Fibroblast of lung (primary cell): ENCODE data around the gene HNF1B. TPM values are rescaled to one million over a fixed set of nuclear protein-coding genes. Genes with fewer than 3 reads are reported as not detected.
A peak's percentile ranks its signal among the peaks of the same experiment; 100 is the strongest.

Experiments
- DNase-seq, 2 donors: peaks; one replicate each; pipeline versions ENCODE4 v3.0.0 to v3.0.0-alpha.2; 2010; ENCODE audit warnings: low read depth in 2 of 2
- H2AFZ ChIP-seq: 2 replicates; pipeline ENCODE4 v1.5.1; 2012; ENCODE audit warnings: low read length, control low read depth, inconsistent platforms
- H3K27ac ChIP-seq: 2 replicates; pipeline ENCODE4 v1.5.1; 2011; ENCODE audit warnings: low read length, control low read depth; ENCODE audit not compliant: insufficient read depth
- H3K27me3 ChIP-seq: 2 replicates; pipeline ENCODE4 v1.5.1; 2011; ENCODE audit warnings: mild to moderate bottlenecking, low read length; ENCODE audit not compliant: control insufficient read depth, insufficient read depth
- H3K36me3 ChIP-seq: 2 replicates; pipeline ENCODE4 v1.5.1; 2011; ENCODE audit warnings: low read length; ENCODE audit not compliant: control insufficient read depth, insufficient read depth
- H3K4me1 ChIP-seq: 2 replicates; pipeline ENCODE4 v1.5.1; 2011; ENCODE audit warnings: low read length; ENCODE audit not compliant: control insufficient read depth, insufficient read depth; ENCODE audit errors: extremely low read depth
- H3K4me2 ChIP-seq: 2 replicates; pipeline ENCODE4 v1.5.1; 2011; ENCODE audit warnings: low read length, control low read depth; ENCODE audit not compliant: insufficient read depth; ENCODE audit errors: extremely low read depth
- H3K4me3 ChIP-seq, 4 experiments: fragments of 200-600 bp in 1 of 4; sonication (generic) in 1 of 4; replicated peaks in 1 of 4; 2 replicates each; pipeline ENCODE4 v1.5.1; 2011 to 2016; ENCODE audit warnings: low read length in 4 of 4, low read depth in 3 of 4, mild to moderate bottlenecking in 3 of 4, control low read depth in 2 of 4, inconsistent platforms in 1 of 4, mixed read lengths in 1 of 4; ENCODE audit not compliant: insufficient read depth in 1 of 4; ENCODE audit errors: control extremely low read depth in 1 of 4
- H3K79me2 ChIP-seq: 2 replicates; pipeline ENCODE4 v1.5.1; 2012; ENCODE audit warnings: mild to moderate bottlenecking, low read length, inconsistent platforms; ENCODE audit not compliant: control insufficient read depth, insufficient read depth
- H3K9ac ChIP-seq: 2 replicates; pipeline ENCODE4 v1.5.1; 2011; ENCODE audit warnings: mild to moderate bottlenecking, low read length, control low read depth; ENCODE audit not compliant: insufficient read depth
- H3K9me3 ChIP-seq: 2 replicates; pipeline ENCODE4 v1.5.1; 2012; ENCODE audit warnings: low read depth, low read length; ENCODE audit not compliant: control insufficient read depth, insufficient read depth
- H4K20me1 ChIP-seq: 2 replicates; pipeline ENCODE4 v1.5.1; 2011; ENCODE audit warnings: low read length; ENCODE audit not compliant: control insufficient read depth, insufficient read depth; ENCODE audit errors: extremely low read depth
- CTCF ChIP-seq, 2 donors: IDR thresholded peaks in 1 of 2; conservative IDR thresholded peaks in 1 of 2; 1 replicate in 1 of 2; 2 replicates in 1 of 2; pipeline ENCODE4 v1.5.1; 2011 to 2012; ENCODE audit warnings: low read length in 2 of 2, control low read depth in 1 of 2, inconsistent platforms in 1 of 2, low read depth in 1 of 2, mild to moderate bottlenecking in 1 of 2
- EZH2 ChIP-seq: IDR thresholded peaks from 2 replicates; pipeline ENCODE4 v1.5.1; 2012; ENCODE audit warnings: low read length, control low read depth, mild to moderate bottlenecking; ENCODE audit errors: missing control alignments
- polyA plus RNA-seq, 2 donors: library from polyadenylated mRNA; depleted of rRNA in 1 of 2; stranded (reverse) in 1 of 2; unstranded in 1 of 2; fragments of >200 nt; gene quantifications; 2 replicates each; pipeline ENCODE4 v1.2.1, GENCODE V29; 2011 to 2012; ENCODE audit warnings: missing spikeins in 1 of 2
- total RNA-seq: library from RNA; depleted of rRNA; stranded (reverse); fragments of >200 nt; gene quantifications from 2 replicates; pipeline ENCODE4 v1.2.1, GENCODE V29; 2014

Gene HNF1B
- total and polyA plus RNA-seq, 2 donors (not counting 1 experiment from before 2014, with no cell fraction given): not detected

DNA sequence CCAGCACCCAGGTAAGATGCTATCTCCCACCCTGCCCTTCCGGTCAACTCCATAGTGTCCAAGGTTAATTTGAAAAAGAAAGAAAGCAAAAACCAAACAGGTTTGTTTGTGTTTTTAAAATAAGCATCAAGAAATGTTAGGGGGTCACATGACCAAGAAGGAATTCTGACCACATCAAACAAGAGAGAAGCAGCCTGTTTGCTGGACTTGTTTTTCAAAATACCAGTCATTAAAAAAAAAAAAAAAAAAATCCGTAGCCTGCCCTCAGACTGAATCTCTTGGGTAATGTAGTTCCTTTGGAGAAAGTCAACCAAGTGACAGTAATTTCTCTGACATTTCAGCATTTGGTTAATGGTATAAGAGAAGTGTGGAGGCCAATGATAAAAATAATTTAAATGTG, 38.4 kb downstream of the HNF1B start:
- H3K79me2 ChIP-seq: no peaks in the 10 kb centered on the region
- peaks cover 14% of the 10 kb centered on the region for H3K27me3 ChIP-seq
- no peaks in the 10 kb centered on the region for H4K20me1 ChIP-seq
- no peak overlapping the region for H3K9ac ChIP-seq
- H3K4me3 ChIP-seq: no peak overlapping the region
- no peaks in the 10 kb centered on the region for H3K9me3 ChIP-seq
- H3K36me3 ChIP-seq: no peaks in the 10 kb centered on the region
- DNase-seq: no peak
- no peak overlapping the region for H3K4me2 ChIP-seq
- H3K4me1 ChIP-seq: peaks cover 2% of the 10 kb centered on the region
- no peak for TF ChIP-seq EZH2
- TF ChIP-seq CTCF (conservative IDR thresholded peaks at IDR 0.05 in 1 of 2, IDR thresholded peaks at IDR 0.05 in 1 of 2; ENCODE audit: low read depth in 1 of 2, low read length in 2 of 2): no peak
- no peak overlapping the region for H3K27ac ChIP-seq
- H2AFZ ChIP-seq: no peak overlapping the region

- no peaks in the 10 kb centered on the region for H3K9me3 ChIP-seq
- peaks cover 2% of the 10 kb centered on the region for H3K4me1 ChIP-seq
- H2AFZ ChIP-seq: no peak overlapping the region
- H3K79me2 ChIP-seq: no peaks in the 10 kb centered on the region
- peaks cover 3% of the 10 kb centered on the region for H3K27me3 ChIP-seq
- no peaks in the 10 kb centered on the region for H4K20me1 ChIP-seq
- H3K27ac ChIP-seq: no peak overlapping the region
- H3K4me3 ChIP-seq: no peak overlapping the region
- H3K9ac ChIP-seq: no peak overlapping the region
- TF ChIP-seq EZH2 (no peak), CTCF (conservative IDR thresholded peaks at IDR 0.05 in 1 of 2, IDR thresholded peaks at IDR 0.05 in 1 of 2; ENCODE audit: low read depth in 1 of 2, low read length in 2 of 2) (no peak)
- DNase-seq: peak; percentile 57 to 91
- H3K4me2 ChIP-seq: no peak overlapping the region
- no peaks in the 10 kb centered on the region for H3K36me3 ChIP-seq
Observed at GRCh38 chr17:37702598-37702997, 42.3 kb downstream of the HNF1B start.

- peaks cover 2% of the 10 kb centered on the region for H3K4me1 ChIP-seq
- H3K9me3 ChIP-seq: no peaks in the 10 kb centered on the region
- TF ChIP-seq CTCF (conservative IDR thresholded peaks at IDR 0.05 in 1 of 2, IDR thresholded peaks at IDR 0.05 in 1 of 2; ENCODE audit: low read depth in 1 of 2, low read length in 2 of 2) (peak; percentile 34 to 64), EZH2 (no peak)
- no peak overlapping the region for H3K9ac ChIP-seq
- H2AFZ ChIP-seq: no peak overlapping the region
- no peaks in the 10 kb centered on the region for H3K79me2 ChIP-seq
- H3K27ac ChIP-seq: no peak overlapping the region
- no peaks in the 10 kb centered on the region for H3K36me3 ChIP-seq
- H3K27me3 ChIP-seq: peaks cover 4% of the 10 kb centered on the region
- H3K4me2 ChIP-seq: no peak overlapping the region
- no peaks in the 10 kb centered on the region for H4K20me1 ChIP-seq
- no peak overlapping the region for H3K4me3 ChIP-seq
- DNase-seq: peak in 1 of 2 donors; percentile 11
Observed at GRCh38 chr17:37701496-37701898, 43.4 kb downstream of the HNF1B start.
